GM21717 (cell line): ENCODE data around the gene RASSF7.

ENCODE experiments used
- ATAC-seq: cut with Tn5 transposase; IDR thresholded peaks from one replicate; pipeline ENCODE4 v1.9.1; 2021; ENCODE audit warnings: mild to moderate bottlenecking, moderate library complexity; ENCODE audit not compliant: unreplicated experiment

RASSF7 gene

DNA sequence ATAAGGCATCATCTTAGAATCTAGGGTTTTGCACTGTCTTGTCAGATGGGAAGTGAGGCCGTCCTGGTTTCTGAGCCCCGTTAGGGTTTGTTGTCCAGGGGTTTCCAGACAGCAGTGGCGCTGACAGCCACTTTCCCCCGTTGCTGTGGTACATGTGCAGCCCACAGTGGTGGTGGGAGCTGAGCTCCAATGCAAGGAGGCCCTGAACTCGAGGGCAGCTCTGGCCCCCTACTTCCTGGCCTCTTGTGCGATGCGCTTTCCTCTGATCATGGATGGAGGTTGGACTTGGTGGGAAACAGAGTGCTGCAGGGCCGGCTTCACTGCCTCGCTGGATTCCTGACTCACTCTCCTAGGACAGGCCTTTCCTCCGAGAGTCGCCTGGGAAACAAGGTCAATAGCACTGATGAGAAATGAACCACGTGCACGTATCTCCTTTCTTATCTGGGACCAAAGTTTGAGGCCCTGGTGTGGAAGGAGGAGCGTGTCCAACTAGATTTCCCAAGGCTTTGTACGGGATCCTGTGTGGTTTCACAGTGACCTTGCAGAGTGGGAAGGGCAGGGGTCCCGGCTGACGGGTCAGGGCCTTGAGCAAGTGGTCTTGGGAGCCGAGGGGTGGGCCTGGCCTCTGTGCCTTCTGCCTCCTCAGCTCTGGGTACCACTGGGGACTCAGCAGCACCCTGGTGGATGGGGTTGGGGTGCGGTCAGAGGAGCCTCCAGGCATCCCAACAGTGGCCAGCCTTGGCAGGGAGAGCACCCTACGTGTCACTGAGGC is 19.2 kb downstream of the RASSF7 start:
- ATAC-seq = no peak

GRCh38 chr11:581342-581741 is 20.6 kb downstream of the RASSF7 start:
- no peak for ATAC-seq

GRCh38 chr11:581752-582151 is 21.0 kb downstream of the RASSF7 start:
- no peak for ATAC-seq

- no peak for ATAC-seq
Observed at GRCh38 chr11:584287-584686, 23.5 kb downstream of the RASSF7 start.

DNA sequence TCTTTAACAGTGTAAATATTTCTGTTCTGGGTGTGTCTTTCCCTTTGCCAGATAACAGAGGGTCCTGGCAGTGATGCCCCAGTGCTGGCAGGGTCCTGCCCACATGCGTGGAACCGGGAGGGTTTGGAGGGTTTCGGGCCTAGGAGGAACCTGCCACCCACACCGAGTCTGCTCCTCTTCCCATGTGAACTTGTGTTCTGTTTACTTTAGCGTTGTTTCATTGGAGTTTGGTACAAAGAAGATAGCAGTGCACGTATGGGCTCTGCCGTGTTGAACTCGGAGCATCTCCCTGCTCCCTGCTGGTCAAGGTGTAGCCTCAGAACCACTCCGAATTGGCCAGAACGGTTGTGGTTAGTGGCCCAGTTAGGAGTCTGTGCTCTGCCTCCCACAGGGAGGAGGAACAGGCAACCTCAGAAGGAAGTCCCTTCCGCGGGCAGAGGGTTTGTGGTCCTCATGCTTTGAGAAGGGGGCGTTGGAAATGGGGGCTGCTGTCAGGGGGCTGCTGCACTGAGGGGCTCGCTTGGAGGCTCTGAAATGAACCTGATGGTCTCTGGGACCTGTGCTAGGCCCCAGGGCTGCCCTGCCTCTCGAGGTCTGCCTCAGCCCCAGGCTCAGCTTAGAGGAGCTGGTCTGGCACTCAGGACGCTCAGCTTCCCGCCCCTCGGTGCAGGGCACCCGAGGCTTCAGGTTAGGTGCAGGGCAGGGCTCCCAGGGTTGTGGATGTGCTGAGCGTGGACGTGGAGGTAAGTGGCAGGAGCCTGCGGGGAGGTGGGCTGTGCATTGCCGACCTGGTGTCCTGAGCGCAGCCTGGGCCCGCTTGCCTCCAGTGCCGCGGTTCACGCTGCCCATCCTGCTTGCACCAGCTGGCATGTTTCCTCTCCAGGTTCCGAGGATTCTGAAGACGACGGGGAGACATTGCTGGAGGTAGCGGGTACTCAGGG is 25.9 kb downstream of the RASSF7 start:
- no peak for ATAC-seq

DNA sequence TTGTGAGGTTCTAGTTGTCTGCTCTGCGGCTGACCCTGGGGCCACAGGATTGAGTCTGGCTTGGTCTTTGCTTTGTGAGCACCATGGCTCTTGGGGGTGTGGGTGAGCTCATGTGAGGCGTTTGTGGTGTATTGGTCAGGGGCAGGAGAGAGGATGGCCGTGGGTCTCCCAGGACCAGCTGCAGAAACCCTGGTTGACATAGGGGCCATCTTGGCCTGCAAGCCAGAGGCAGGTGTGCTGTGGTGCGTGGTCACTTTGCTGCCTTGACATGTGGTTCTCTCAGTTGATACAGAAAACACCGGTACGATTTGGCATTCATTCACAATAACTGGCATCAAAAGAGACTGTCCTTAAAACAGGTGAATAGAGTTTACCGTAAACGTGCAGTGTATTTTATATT is 26.8 kb downstream of the RASSF7 start:
- ATAC-seq = no peak

- no peak for ATAC-seq
Observed at GRCh38 chr11:587978-588380, 27.2 kb downstream of the RASSF7 start.

GRCh38 chr11:589798-590197 is 29.0 kb downstream of the RASSF7 start:
- ATAC-seq = no peak

DNA sequence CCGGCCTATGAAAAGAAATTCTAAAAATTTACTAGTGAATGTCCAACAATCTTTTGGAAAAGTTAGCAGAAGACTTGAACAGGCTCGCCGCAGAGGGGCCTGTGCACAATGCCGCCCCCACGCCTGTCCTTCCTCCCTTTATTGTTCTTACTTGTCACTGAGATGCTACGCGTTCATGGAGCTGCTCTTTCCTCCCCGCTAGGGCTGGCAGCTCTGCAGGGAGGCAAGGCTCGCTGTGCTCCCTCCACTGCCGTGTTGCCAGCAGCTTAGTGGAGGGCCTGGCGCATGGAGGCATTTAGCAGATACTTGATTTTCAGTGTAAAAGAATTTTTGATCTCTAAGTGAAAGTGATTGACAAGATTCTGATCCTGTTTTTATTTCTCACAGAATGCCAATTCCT is 30.2 kb downstream of the RASSF7 start:
- no peak for ATAC-seq

DNA sequence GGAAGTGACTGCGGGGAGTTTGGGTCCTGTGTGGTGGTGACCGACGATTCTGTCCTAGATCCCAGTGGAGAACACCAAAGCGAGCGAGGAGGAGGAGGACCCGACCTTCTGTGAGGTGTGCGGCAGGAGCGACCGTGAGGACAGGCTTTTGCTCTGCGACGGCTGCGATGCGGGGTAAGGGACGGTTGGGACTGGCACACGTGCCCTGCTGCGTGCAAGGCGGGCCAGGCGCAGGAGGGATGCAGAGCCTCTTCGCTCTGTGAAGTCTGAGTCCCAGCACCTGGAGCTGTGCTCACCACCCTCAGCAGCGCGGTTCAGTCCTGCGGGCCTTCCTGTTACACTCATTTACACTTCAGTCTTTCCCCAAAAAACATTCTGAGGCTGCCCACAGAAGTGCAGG is 31.7 kb downstream of the RASSF7 start:
- no peak for ATAC-seq

- ATAC-seq = no peak
Observed at GRCh38 chr11:592918-593317, 32.1 kb downstream of the RASSF7 start.

DNA sequence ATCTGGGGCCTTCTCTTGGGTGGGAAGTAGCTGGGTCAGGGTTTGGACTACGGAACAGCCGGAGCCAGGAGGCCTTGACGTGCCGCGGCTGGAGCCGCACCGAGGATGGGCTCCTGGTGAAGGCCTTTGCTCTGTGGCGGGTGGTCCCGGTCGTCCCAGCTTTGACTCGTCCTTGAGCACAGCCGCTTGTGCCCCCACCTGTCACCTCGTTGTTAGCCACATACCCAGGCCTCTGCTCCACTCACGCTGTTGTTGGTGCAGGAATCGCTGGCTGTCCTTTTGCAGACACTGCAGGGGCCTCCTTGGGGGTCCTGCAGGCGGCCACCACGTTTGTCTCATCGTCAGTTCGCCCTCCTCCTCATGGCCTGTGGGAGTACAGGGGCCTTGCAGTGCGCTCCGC is 32.6 kb downstream of the RASSF7 start:
- ATAC-seq = no peak

GRCh38 chr11:595400-595799 is 34.6 kb downstream of the RASSF7 start:
- ATAC-seq = no peak

DNA sequence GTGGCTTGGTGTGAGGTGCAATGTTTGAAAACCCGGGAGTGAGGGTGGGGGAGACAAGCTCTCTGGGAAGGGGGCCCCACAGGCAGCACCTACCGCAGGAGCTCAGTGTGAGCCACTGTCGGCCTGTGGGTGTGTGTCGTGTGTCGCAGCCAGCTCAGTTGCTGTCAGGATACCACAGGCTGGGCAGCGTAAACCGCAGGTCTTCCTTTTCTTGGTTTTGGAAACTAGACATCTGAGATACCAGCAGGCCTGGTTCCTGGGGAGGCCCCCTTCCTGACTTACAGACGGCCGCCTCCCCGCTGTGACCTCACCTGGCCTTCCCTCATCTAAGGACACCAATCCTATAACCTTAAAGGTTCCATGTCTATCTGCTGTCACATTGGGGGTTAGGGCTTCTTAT is 35.6 kb downstream of the RASSF7 start:
- ATAC-seq = no peak

DNA sequence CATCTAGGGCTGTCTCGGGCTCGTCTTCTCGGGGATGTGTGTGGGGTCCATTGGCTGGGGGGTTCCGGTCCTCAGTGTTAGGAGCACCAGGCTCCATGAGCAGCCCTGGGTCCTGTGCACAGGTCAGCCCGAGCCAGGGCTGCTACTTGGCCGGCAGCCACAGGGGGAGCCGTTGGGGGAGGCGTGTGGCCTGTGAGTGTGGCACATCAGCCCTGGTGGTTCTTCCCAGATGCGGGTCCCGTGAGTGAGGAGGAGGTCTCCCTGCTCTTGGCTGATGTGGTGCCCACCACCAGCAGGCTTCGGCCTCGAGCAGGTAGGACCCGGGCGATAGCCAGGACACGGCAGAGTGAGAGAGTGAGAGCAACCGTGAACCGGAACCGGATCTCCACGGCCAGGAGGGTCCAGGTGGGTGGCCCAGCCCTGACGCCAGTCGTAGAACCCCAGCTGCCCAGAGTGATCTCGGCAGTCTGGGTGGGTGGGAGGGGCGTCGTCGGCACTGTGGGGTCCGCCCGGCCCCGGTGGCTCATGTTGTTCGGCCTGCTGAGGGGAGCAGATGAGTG is 36.5 kb downstream of the RASSF7 start:
- no peak for ATAC-seq

- no peak for ATAC-seq
Observed at GRCh38 chr11:598005-598680, 37.4 kb downstream of the RASSF7 start.

GRCh38 chr11:601573-602245 is 40.9 kb downstream of the RASSF7 start:
- ATAC-seq = no peak

DNA sequence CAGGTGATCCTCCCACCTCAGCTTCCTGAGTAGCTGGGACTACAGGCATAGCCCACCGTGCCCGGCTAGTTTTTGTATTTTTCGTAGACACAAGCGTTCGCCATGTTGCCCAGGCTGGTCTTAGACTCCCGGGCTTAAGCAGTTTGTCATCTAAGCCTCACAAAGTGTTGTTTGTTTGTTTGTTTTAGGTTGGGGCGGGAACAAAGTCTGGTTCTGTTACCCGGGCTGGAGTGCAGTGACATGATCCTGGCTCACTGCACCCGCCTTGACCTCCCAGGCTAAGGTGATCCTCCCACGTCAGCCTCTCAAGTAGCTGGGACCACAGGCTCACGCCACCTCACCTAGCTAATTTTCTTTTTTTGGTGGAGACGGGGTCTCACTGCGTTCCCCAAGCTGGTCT is 42.4 kb downstream of the RASSF7 start:
- no peak for ATAC-seq

- no peak for ATAC-seq
Observed at GRCh38 chr11:605286-606129, 44.7 kb downstream of the RASSF7 start.

GRCh38 chr11:606245-606644 is 45.5 kb downstream of the RASSF7 start:
- ATAC-seq = no peak
